Upper lobe of left lung (tissue), 6 donors: ENCODE data around the gene DCTN4. TPM values are rescaled to one million over a fixed set of nuclear protein-coding genes. Genes with fewer than 3 reads are reported as not detected.

ENCODE experiments used
- ATAC-seq, 2 donors: fragments of 200-7000 bp; cut with Tn5 transposase; one replicate each; pipeline ENCODE4 v1.9.1; 2022; ENCODE audit warnings: mild to moderate bottlenecking in 2 of 2, moderate library complexity in 2 of 2; ENCODE audit not compliant: low FRiP score in 2 of 2
- DNase-seq, 2 donors: peaks; one replicate each; pipeline ENCODE4 v3.0.0-alpha.2; 2019 to 2020
- H3K27ac ChIP-seq, 4 donors: fragments of 200-600 bp; sonication (generic); one replicate each; pipeline ENCODE4 v1.5.1; 2016 to 2019
- H3K27me3 ChIP-seq, 4 donors: fragments of 200-600 bp; sonication (generic); one replicate each; pipeline ENCODE4 v1.5.1; 2017 to 2019
- H3K36me3 ChIP-seq, 4 donors: fragments of 200-600 bp; sonication (generic); one replicate each; pipeline ENCODE4 v1.5.1; 2016 to 2019
- H3K4me1 ChIP-seq, 4 donors: fragments of 200-600 bp; sonication (generic); one replicate each; pipeline ENCODE4 v1.5.1; 2018 to 2019
- H3K4me3 ChIP-seq, 4 donors: fragments of 200-600 bp; sonication (generic); one replicate each; pipeline ENCODE4 v1.5.1; 2017 to 2019; ENCODE audit warnings: mild to moderate bottlenecking in 2 of 4, moderate library complexity in 1 of 4
- H3K9me3 ChIP-seq, 4 donors: fragments of 200-600 bp; sonication (generic); one replicate each; pipeline ENCODE4 v1.5.1; 2018 to 2019
- EP300 ChIP-seq, 4 donors: sonication (generic); formaldehyde crosslinking; IDR thresholded peaks; one replicate each; pipeline ENCODE4 v1.5.1; 2017; ENCODE audit warnings: antibody characterized with exemption in 4 of 4, control low read depth in 2 of 4
- POLR2A ChIP-seq, 4 donors: fragments of 450-650 bp; IDR thresholded peaks; one replicate each; pipeline ENCODE4 v1.5.1; 2016 to 2017; ENCODE audit warnings: antibody characterized with exemption in 4 of 4, mild to moderate bottlenecking in 2 of 4
- POLR2AphosphoS5 ChIP-seq, 2 donors: sonication (generic); formaldehyde crosslinking; IDR thresholded peaks; one replicate each; pipeline ENCODE4 v1.5.1; 2017; ENCODE audit warnings: antibody characterized with exemption in 2 of 2
- WGBS, 2 donors: methylation state at CpG; one replicate each; pipeline ENCODE4 v1.1.5; 2017 to 2018; 5-methylcytosine and 5-hydroxymethylcytosine counted together
- total RNA-seq, 6 donors: library from RNA; depleted of rRNA in 4 of 6; stranded (reverse); fragments of >200 nt in 4 of 6; gene quantifications; one replicate each; pipeline versions ENCODE4 v1.1.0 to v1.2.1, GENCODE V29; 2016 to 2021
- TF ChIP-seq, protein P1 (sequence below), 6 experiments: fragments of 450-650 bp in 4 of 6; fragments of 200-600 bp in 2 of 6; sonication (generic) in 2 of 6; IDR thresholded peaks; one replicate each; pipeline ENCODE4 v1.5.1; 2016 to 2019; ENCODE audit warnings: antibody characterized with exemption in 6 of 6
- donor health status: DM: no; HTN: no; CAD: no; lungs with moderate emphysema.
- donor health status: DM: no; HTN: yes; CAD: no; lungs with severe emphysema.

DCTN4 gene
- total RNA-seq, 6 donors from 2014 or later: 37.8 to 111 (median 71.4) TPM

GRCh38 chr5:150740992-150741391 lies 17.8 kb downstream of the DCTN4 start:
- Histone ChIP-seq H3K27ac (no peak overlapping the region), H3K4me3 (no peak overlapping the region), H3K4me1 (peaks cover 0 to 12% (median 0%) of the 10 kb centered on the region in 4 donors), H3K36me3 (peaks cover 2 to 36% (median 8%) of the 10 kb centered on the region in 4 donors), H3K27me3 (no peaks in the 10 kb centered on the region), H3K9me3 (no peaks in the 10 kb centered on the region)
- TF ChIP-seq POLR2AphosphoS5 (IDR thresholded peaks at IDR 0.05) (no peak), POLR2A (IDR thresholded peaks at IDR 0.05) (no peak), EP300 (IDR thresholded peaks at IDR 0.05) (no peak)
- TF ChIP-seq, protein P1, sequence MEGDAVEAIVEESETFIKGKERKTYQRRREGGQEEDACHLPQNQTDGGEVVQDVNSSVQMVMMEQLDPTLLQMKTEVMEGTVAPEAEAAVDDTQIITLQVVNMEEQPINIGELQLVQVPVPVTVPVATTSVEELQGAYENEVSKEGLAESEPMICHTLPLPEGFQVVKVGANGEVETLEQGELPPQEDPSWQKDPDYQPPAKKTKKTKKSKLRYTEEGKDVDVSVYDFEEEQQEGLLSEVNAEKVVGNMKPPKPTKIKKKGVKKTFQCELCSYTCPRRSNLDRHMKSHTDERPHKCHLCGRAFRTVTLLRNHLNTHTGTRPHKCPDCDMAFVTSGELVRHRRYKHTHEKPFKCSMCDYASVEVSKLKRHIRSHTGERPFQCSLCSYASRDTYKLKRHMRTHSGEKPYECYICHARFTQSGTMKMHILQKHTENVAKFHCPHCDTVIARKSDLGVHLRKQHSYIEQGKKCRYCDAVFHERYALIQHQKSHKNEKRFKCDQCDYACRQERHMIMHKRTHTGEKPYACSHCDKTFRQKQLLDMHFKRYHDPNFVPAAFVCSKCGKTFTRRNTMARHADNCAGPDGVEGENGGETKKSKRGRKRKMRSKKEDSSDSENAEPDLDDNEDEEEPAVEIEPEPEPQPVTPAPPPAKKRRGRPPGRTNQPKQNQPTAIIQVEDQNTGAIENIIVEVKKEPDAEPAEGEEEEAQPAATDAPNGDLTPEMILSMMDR (IDR thresholded peaks at IDR 0.05): no peak
- DNase-seq (no peak), ATAC-seq (no peak)

DNA sequence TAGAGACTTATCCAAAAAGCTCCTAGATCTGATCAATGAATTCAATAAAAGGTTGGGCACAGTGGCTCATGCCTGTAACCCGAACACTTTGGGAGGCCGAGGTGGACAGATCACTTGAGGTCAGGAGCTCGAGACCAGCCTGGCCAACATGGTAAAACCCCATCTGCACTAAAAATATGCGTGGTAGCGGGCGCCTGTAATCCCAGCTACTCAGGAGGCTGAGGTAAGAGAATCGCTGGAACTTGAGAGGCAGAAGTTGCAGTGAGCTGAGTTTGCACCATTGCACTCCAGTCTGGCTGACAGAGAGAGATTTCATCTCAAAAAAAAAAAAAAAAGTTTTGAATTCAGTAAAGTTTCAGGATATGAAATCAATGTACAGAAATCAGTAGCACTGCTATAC lies 20.0 kb downstream of the DCTN4 start:
- no peak for TF ChIP-seq POLR2A (IDR thresholded peaks at IDR 0.05)
- no peak for TF ChIP-seq EP300 (IDR thresholded peaks at IDR 0.05)
- no peak for TF ChIP-seq POLR2AphosphoS5 (IDR thresholded peaks at IDR 0.05)
- TF ChIP-seq, protein P1 (IDR thresholded peaks at IDR 0.05): no peak
- ATAC-seq (no peak), DNase-seq (no peak)
- Histone ChIP-seq H3K36me3 (peaks cover 2 to 44% (median 10%) of the 10 kb centered on the region in 4 donors), H3K9me3 (no peaks in the 10 kb centered on the region), H3K27ac (no peak overlapping the region), H3K27me3 (no peaks in the 10 kb centered on the region), H3K4me3 (no peak overlapping the region), H3K4me1 (peaks cover 0 to 21% (median 8%) of the 10 kb centered on the region in 4 donors)
- 88 to 97% methylated on average over 7 of the region's 7 CpGs for WGBS, 2 donors

DNA sequence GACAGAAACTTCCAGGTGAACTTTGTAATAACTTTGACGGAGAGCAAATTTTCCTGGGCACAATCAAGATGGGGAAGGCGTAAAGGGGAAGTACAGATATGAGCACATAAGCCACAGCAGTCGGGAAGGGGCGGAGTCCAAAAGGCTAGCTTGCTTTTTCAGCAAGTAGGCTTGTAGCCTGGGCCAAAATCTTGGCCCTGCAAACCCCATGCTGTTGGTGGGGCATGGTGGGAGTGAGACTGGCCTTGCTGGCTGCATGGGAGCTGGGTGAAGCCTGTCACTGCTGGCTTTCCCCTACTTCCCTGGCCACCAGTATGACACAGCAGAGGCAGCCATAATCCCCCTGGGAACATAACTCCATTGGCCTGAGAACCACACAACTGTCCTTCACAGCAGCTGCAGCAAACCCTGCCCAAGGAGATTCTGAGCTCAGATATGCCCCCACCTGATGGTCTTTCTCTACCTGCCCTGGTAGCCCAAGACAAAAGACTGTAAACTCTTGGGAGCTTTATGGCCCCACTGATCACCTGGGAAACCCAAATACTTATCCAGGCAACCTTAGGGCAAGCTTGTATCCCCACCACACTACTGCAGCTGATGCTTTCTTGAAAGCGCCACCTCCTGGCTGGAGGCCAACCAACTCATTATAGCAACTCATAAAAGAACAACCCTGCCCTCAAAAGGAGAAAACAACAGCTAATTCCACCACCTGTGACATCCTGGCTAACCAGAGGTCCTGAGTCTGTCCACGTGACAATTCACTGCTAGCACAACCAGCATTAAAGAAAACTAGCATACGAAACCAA lies 24.0 kb downstream of the DCTN4 start:
- H3K4me3 ChIP-seq: peak overlapping the region in 1 of 4 donors; percentile 0
- peaks cover 28 to 54% (median 34%) of the 10 kb centered on the region in 4 donors for H3K36me3 ChIP-seq
- DNase-seq (peak in 1 of 2 donors; percentile 77), ATAC-seq (peak; percentile 82 to 90)
- TF ChIP-seq POLR2AphosphoS5 (IDR thresholded peaks at IDR 0.05): peak in 1 of 2 donors; percentile 24
- TF ChIP-seq, protein P1 (IDR thresholded peaks at IDR 0.05): no peak
- TF ChIP-seq POLR2A (IDR thresholded peaks at IDR 0.05): peak in 1 of 4 donors; percentile 27
- H3K9me3 ChIP-seq: no peaks in the 10 kb centered on the region
- H3K27ac ChIP-seq: peak overlapping the region; percentile 56 to 84 (median 74)
- WGBS, 2 donors: 81 to 82% methylated on average over 7 of the region's 7 CpGs
- H3K4me1 ChIP-seq: peaks cover 0 to 21% (median 9%) of the 10 kb centered on the region in 4 donors
- H3K27me3 ChIP-seq: no peaks in the 10 kb centered on the region

GRCh38 chr5:150731669-150732242 lies 27.1 kb downstream of the DCTN4 start:
- peak in 1 of 2 donors; percentile 68 for ATAC-seq
- peak overlapping the region in 2 of 4 donors; percentile 44 to 63 for H3K27ac ChIP-seq
- 82 to 91% methylated on average over 6 of the region's 6 CpGs for WGBS, 2 donors

GRCh38 chr5:150729859-150730258 lies 29.0 kb downstream of the DCTN4 start:
- Histone ChIP-seq H3K27ac (no peak overlapping the region), H3K4me3 (no peak overlapping the region), H3K4me1 (peaks cover 0 to 3% (median 2%) of the 10 kb centered on the region in 4 donors), H3K27me3 (no peaks in the 10 kb centered on the region), H3K36me3 (peaks cover 35 to 91% (median 53%) of the 10 kb centered on the region in 4 donors), H3K9me3 (no peaks in the 10 kb centered on the region)
- TF ChIP-seq POLR2AphosphoS5 (IDR thresholded peaks at IDR 0.05): no peak
- TF ChIP-seq POLR2A (IDR thresholded peaks at IDR 0.05): no peak
- TF ChIP-seq, protein P1 (IDR thresholded peaks at IDR 0.05): no peak
- TF ChIP-seq EP300 (IDR thresholded peaks at IDR 0.05): no peak
- DNase-seq: no peak
- 98% methylated on average over 4 of the region's 4 CpGs for WGBS, 2 donors
- no peak for ATAC-seq

More at GRCh38 chr5:150731669-150732242, 27.1 kb downstream of the DCTN4 start:
- TF ChIP-seq EP300 (IDR thresholded peaks at IDR 0.05) (no peak), POLR2A (IDR thresholded peaks at IDR 0.05) (peak in 1 of 4 donors; percentile 45)
- Histone ChIP-seq H3K4me1 (peaks cover 0 to 9% (median 9%) of the 10 kb centered on the region in 4 donors), H3K36me3 (peaks cover 32 to 81% (median 47%) of the 10 kb centered on the region in 4 donors), H3K9me3 (no peaks in the 10 kb centered on the region), H3K4me3 (no peak overlapping the region), H3K27me3 (no peaks in the 10 kb centered on the region)
- DNase-seq: no peak
